Skeletal muscle tissue (tissue), 4 donors: ENCODE measurements around the gene TTC33. TPM values are rescaled to one million over a fixed set of nuclear protein-coding genes. Genes with fewer than 3 reads are reported as not detected.
"Not testable (repeated sequence)": the region's sequence is repeated elsewhere in the genome, so short reads cannot be mapped to it uniquely, and the experiment has no call there.

Experiments
- H3K27ac ChIP-seq: one replicate; pipeline ENCODE4 v1.7.0; 2013; ENCODE audit warnings: mild to moderate bottlenecking, low read depth, low read length, inconsistent platforms
- H3K27me3 ChIP-seq, 3 donors: one replicate each; pipeline ENCODE4 v1.7.0; 2013; ENCODE audit warnings: low read length in 3 of 3; ENCODE audit not compliant: control insufficient read depth in 3 of 3, insufficient read depth in 3 of 3
- H3K36me3 ChIP-seq, 3 donors: one replicate each; pipeline ENCODE4 v1.7.0; 2013; ENCODE audit warnings: low read length in 3 of 3; ENCODE audit not compliant: control insufficient read depth in 3 of 3, insufficient read depth in 3 of 3
- H3K4me1 ChIP-seq, 3 donors: one replicate each; pipeline ENCODE4 v1.7.0; 2013; ENCODE audit warnings: low read length in 3 of 3, mild to moderate bottlenecking in 3 of 3; ENCODE audit not compliant: control insufficient read depth in 3 of 3, insufficient read depth in 3 of 3
- H3K4me3 ChIP-seq, 3 donors: one replicate each; pipeline ENCODE4 v1.7.0; 2013; ENCODE audit warnings: low read length in 3 of 3
- H3K9ac ChIP-seq, 3 donors: one replicate each; pipeline ENCODE4 v1.7.0; 2013; ENCODE audit warnings: low read length in 3 of 3, mild to moderate bottlenecking in 3 of 3, moderate library complexity in 2 of 3, low read depth in 1 of 3
- H3K9me3 ChIP-seq, 3 donors: one replicate each; pipeline ENCODE4 v1.7.0; 2013; ENCODE audit warnings: low read length in 3 of 3; ENCODE audit not compliant: control insufficient read depth in 3 of 3
- total RNA-seq: library from RNA; depleted of rRNA; stranded (reverse); fragments of >200 nt; gene quantifications from one replicate; pipeline ENCODE4 v1.2.3, GENCODE V29; 2014
- donor health status: Osteomylitis.

Gene TTC33
- total RNA-seq, 1 donor from 2014 or later, result 17.2 TPM

- no peaks in the 10 kb centered on the region for H3K27me3 ChIP-seq
- H3K36me3 ChIP-seq, result no peaks in the 10 kb centered on the region
- no peaks in the 10 kb centered on the region for H3K9me3 ChIP-seq
- peaks cover 0 to 3% (median 0%) of the 10 kb centered on the region in 3 donors for H3K4me1 ChIP-seq
- H3K9ac ChIP-seq, result no peak overlapping the region
- no peak overlapping the region for H3K4me3 ChIP-seq
- no peak overlapping the region for H3K27ac ChIP-seq
Measured at GRCh38 chr5:40649463-40650030, 106.2 kb downstream of the TTC33 start.

GRCh38 chr5:40648150-40648549 is 107.6 kb downstream of the TTC33 start:
- Histone ChIP-seq H3K9ac (no peak overlapping the region), H3K4me1 (peaks cover 0 to 3% (median 0%) of the 10 kb centered on the region in 3 donors), H3K36me3 (no peaks in the 10 kb centered on the region), H3K27me3 (no peaks in the 10 kb centered on the region), H3K4me3 (no peak overlapping the region), H3K27ac (no peak overlapping the region), H3K9me3 (no peaks in the 10 kb centered on the region)

GRCh38 chr5:40646266-40646665 is 109.5 kb downstream of the TTC33 start:
- Histone ChIP-seq H3K9ac (no peak overlapping the region), H3K9me3 (no peaks in the 10 kb centered on the region), H3K27ac (no peak overlapping the region), H3K4me1 (no peaks in the 10 kb centered on the region), H3K4me3 (no peak overlapping the region), H3K27me3 (no peaks in the 10 kb centered on the region), H3K36me3 (no peaks in the 10 kb centered on the region)

GRCh38 chr5:40639531-40639930 is 116.2 kb downstream of the TTC33 start:
- H3K4me3 ChIP-seq, H3K27ac ChIP-seq, H3K9me3 ChIP-seq, H3K4me1 ChIP-seq, H3K36me3 ChIP-seq, H3K9ac ChIP-seq, H3K27me3 ChIP-seq: not testable (repeated sequence)

GRCh38 chr5:40634593-40634992 is 121.2 kb downstream of the TTC33 start:
- Histone ChIP-seq H3K36me3 (no peaks in the 10 kb centered on the region), H3K4me1 (no peaks in the 10 kb centered on the region), H3K27me3 (no peaks in the 10 kb centered on the region), H3K27ac (no peak overlapping the region), H3K9me3 (no peaks in the 10 kb centered on the region), H3K4me3 (no peak overlapping the region), H3K9ac (no peak overlapping the region)

GRCh38 chr5:40634154-40634553 is 121.6 kb downstream of the TTC33 start:
- no peaks in the 10 kb centered on the region for H3K9me3 ChIP-seq
- no peaks in the 10 kb centered on the region for H3K4me1 ChIP-seq
- no peak overlapping the region for H3K9ac ChIP-seq

GRCh38 chr5:40631236-40631635 is 124.5 kb downstream of the TTC33 start:
- H3K4me3 ChIP-seq, result no peak overlapping the region
- no peak overlapping the region for H3K27ac ChIP-seq
- H3K9ac ChIP-seq, result no peak overlapping the region
- H3K36me3 ChIP-seq, result no peaks in the 10 kb centered on the region
- H3K9me3 ChIP-seq, result no peaks in the 10 kb centered on the region
- H3K27me3 ChIP-seq, result no peaks in the 10 kb centered on the region
- H3K4me1 ChIP-seq, result no peaks in the 10 kb centered on the region

More at GRCh38 chr5:40634154-40634553, 121.6 kb downstream of the TTC33 start:
- H3K27me3 ChIP-seq, result no peaks in the 10 kb centered on the region
- H3K36me3 ChIP-seq, result no peaks in the 10 kb centered on the region
- H3K27ac ChIP-seq, result no peak overlapping the region
- no peak overlapping the region for H3K4me3 ChIP-seq

GRCh38 chr5:40630126-40630525 is 125.6 kb downstream of the TTC33 start:
- no peaks in the 10 kb centered on the region for H3K36me3 ChIP-seq
- H3K9me3 ChIP-seq, result no peaks in the 10 kb centered on the region
- no peaks in the 10 kb centered on the region for H3K4me1 ChIP-seq
- H3K27me3 ChIP-seq, result no peaks in the 10 kb centered on the region
- H3K27ac ChIP-seq, result no peak overlapping the region
- no peak overlapping the region for H3K4me3 ChIP-seq
- H3K9ac ChIP-seq, result no peak overlapping the region

- no peaks in the 10 kb centered on the region for H3K4me1 ChIP-seq
- no peak overlapping the region for H3K4me3 ChIP-seq
- H3K27ac ChIP-seq, result no peak overlapping the region
- H3K9ac ChIP-seq, result no peak overlapping the region
- no peaks in the 10 kb centered on the region for H3K9me3 ChIP-seq
- no peaks in the 10 kb centered on the region for H3K36me3 ChIP-seq
- no peaks in the 10 kb centered on the region for H3K27me3 ChIP-seq
Measured at GRCh38 chr5:40628407-40628806, 127.4 kb downstream of the TTC33 start.

GRCh38 chr5:40627706-40628105 is 128.1 kb downstream of the TTC33 start:
- Histone ChIP-seq H3K36me3 (no peaks in the 10 kb centered on the region), H3K9ac (no peak overlapping the region), H3K4me3 (no peak overlapping the region), H3K27me3 (no peaks in the 10 kb centered on the region), H3K9me3 (no peaks in the 10 kb centered on the region), H3K4me1 (no peaks in the 10 kb centered on the region), H3K27ac (no peak overlapping the region)
